Left forelimb (tissue), 1 donor: ENCODE results near the gene NUDCD3.
"Not testable (repeated sequence)": the region's sequence is repeated elsewhere in the genome, so short reads cannot be mapped to it uniquely, and the experiment has no call there.

Experiments used
- DNase-seq: peaks from one replicate; pipeline ENCODE4 v3.0.0-alpha.2; 2018; ENCODE audit warnings: low spot score

Gene NUDCD3

GRCh38 chr7:44517175-44517574, 26.7 kb upstream of the NUDCD3 start:
- DNase-seq, result no peak

GRCh38 chr7:44515590-44516268, 25.3 kb upstream of the NUDCD3 start:
- DNase-seq, result no peak

- DNase-seq, result no peak
Observed at GRCh38 chr7:44512736-44513135, 22.3 kb upstream of the NUDCD3 start.

GRCh38 chr7:44511863-44512468, 21.5 kb upstream of the NUDCD3 start:
- DNase-seq, result no peak

GRCh38 chr7:44511236-44511635, 20.8 kb upstream of the NUDCD3 start:
- no peak for DNase-seq

- no peak for DNase-seq
Observed at GRCh38 chr7:44508328-44509030, 18.0 kb upstream of the NUDCD3 start.

- not testable (repeated sequence) for DNase-seq
Observed at GRCh38 chr7:44506592-44507288, 16.3 kb upstream of the NUDCD3 start.

GRCh38 chr7:44505595-44505994, 15.1 kb upstream of the NUDCD3 start:
- DNase-seq, result no peak

- no peak for DNase-seq
Observed at GRCh38 chr7:44498230-44498954, 7.9 kb upstream of the NUDCD3 start.

- no peak for DNase-seq
Observed at GRCh38 chr7:44497155-44498027, 6.9 kb upstream of the NUDCD3 start.

GRCh38 chr7:44496385-44496784, 5.9 kb upstream of the NUDCD3 start:
- DNase-seq, result no peak

GRCh38 chr7:44494960-44495359, 4.5 kb upstream of the NUDCD3 start:
- DNase-seq, result no peak

- no peak for DNase-seq
Observed at GRCh38 chr7:44491229-44491628, 771 bp upstream of the NUDCD3 start.

- DNase-seq, result peak; percentile 65
Observed at GRCh38 chr7:44489955-44490350, 505 bp downstream of the NUDCD3 start.

- no peak for DNase-seq
Observed at GRCh38 chr7:44488955-44489354, 1.5 kb downstream of the NUDCD3 start.

- DNase-seq, result no peak
Observed at GRCh38 chr7:44486693-44487092, 3.8 kb downstream of the NUDCD3 start.

- no peak for DNase-seq
Observed at GRCh38 chr7:44486001-44486400, 4.5 kb downstream of the NUDCD3 start.

- no peak for DNase-seq
Observed at GRCh38 chr7:44484482-44485313, 5.8 kb downstream of the NUDCD3 start.

- DNase-seq, result no peak
Observed at GRCh38 chr7:44482502-44483485, 7.7 kb downstream of the NUDCD3 start.
